Measurements from ENCODE around the gene TXNRD2. TPM values are rescaled to one million over a fixed set of nuclear protein-coding genes. Genes with fewer than 3 reads are reported as not detected.

The TXNRD2 gene
- total RNA-seq, 1 experiment from 2014 or later: 23.0 TPM

DNA sequence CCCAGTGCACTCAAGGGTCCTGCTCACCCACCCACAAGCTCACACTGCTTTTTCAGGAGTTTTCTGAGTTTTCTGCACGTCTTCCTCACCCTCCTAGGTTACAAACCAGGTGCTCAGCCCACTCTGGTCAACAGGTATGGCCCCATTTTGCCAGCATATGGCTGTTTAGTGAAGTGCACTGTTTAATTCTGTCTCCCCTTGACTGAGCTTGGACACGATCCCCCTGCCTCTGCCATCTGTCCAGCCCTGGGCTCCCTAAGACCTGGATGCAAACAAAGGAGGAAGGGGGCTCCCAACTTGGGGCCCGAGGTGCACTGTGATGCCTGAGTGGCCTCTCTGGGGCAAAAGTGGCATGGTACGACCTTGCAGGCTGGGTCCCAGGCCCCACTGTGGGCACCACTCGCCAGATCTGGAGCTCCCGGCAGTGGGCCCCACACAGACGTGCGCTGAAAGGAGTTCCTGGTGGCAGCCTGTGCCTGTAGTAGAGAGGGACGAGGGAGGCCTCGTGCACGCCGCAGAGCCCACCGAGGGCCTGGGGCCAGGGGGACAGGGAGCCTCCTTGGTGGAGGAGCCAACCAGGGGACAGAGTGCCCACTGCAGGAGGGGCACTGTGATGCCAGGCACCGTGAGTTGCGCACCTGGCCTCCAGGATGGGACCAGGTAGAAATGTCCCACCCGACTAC is 37.3 kb downstream of the TXNRD2 start:
- no peak overlapping the region for H2AFZ ChIP-seq (ENCODE audit: low read length)
- no peak overlapping the region for H3K27ac ChIP-seq (ENCODE audit: low read length)
- no peaks in the 10 kb centered on the region for H3K27me3 ChIP-seq (ENCODE audit: low read length)
- H3K4me3 ChIP-seq (ENCODE audit: low read length): no peak overlapping the region
- no peaks in the 10 kb centered on the region for H3K4me1 ChIP-seq (ENCODE audit: insufficient read depth, low read length)
- H4K20me1 ChIP-seq (ENCODE audit: low read length): no peaks in the 10 kb centered on the region
- H3K4me2 ChIP-seq (ENCODE audit: low read length): no peak overlapping the region
- ChIA-PET CTCF (no interaction called here), POLR2A (ENCODE audit: unreplicated experiment) (no interaction called here)
- DNase-seq (no peak), ATAC-seq (no peak)
- H3K9me2 ChIP-seq (replicated peaks; ENCODE audit: low read length): no peaks in the 10 kb centered on the region
- H3K9ac ChIP-seq (ENCODE audit: low read length): no peak overlapping the region
- no peaks in the 10 kb centered on the region for H3K79me2 ChIP-seq (ENCODE audit: low read length)
- no TSS peak for BruUV-seq (replicated peaks)
- no peak for TF ChIP-seq CTCF (conservative IDR thresholded peaks at IDR 0.05; ENCODE audit: low read depth, low read length)
- no peak for TF ChIP-seq EZH2 (IDR thresholded peaks at IDR 0.05; ENCODE audit: low read length, unreplicated experiment)
- no peak for TF ChIP-seq EZH2phosphoT487 (IDR thresholded peaks at IDR 0.05; ENCODE audit: borderline replicate concordance, low read length)
- H3K36me3 ChIP-seq (ENCODE audit: low read depth, low read length): no peaks in the 10 kb centered on the region
- intact Hi-C loops (cut with micrococcal nuclease): no loop called here
- H3K9me3 ChIP-seq (ENCODE audit: low read length): no peaks in the 10 kb centered on the region
- no peaks in the 10 kb centered on the region for H3F3A ChIP-seq (ENCODE audit: low read length, unreplicated experiment)

- BruUV-seq (replicated peaks): no TSS peak
- CTCF ChIA-PET: no interaction called here
- H3K4me1 ChIP-seq (ENCODE audit: insufficient read depth, low read length): no peaks in the 10 kb centered on the region
These were observed 38.1 kb downstream of the TXNRD2 start for GRCh38 chr22:19903513-19903912.

More at GRCh38 chr22:19903513-19903912, 38.1 kb downstream of the TXNRD2 start:
- no peak for DNase-seq
- ATAC-seq: no peak
- Histone ChIP-seq H3K27me3 (ENCODE audit: low read length) (no peaks in the 10 kb centered on the region), H3K36me3 (ENCODE audit: low read depth, low read length) (no peaks in the 10 kb centered on the region), H3K27ac (ENCODE audit: low read length) (no peak overlapping the region), H3K4me3 (ENCODE audit: low read length) (no peak overlapping the region), H3K79me2 (ENCODE audit: low read length) (no peaks in the 10 kb centered on the region), H3F3A (ENCODE audit: low read length, unreplicated experiment) (no peaks in the 10 kb centered on the region), H3K9me3 (ENCODE audit: low read length) (no peaks in the 10 kb centered on the region), H2AFZ (ENCODE audit: low read length) (no peak overlapping the region), H3K4me2 (ENCODE audit: low read length) (no peak overlapping the region), H4K20me1 (ENCODE audit: low read length) (no peaks in the 10 kb centered on the region), H3K9me2 (replicated peaks; ENCODE audit: low read length) (no peaks in the 10 kb centered on the region), H3K9ac (ENCODE audit: low read length) (no peak overlapping the region)
- intact Hi-C loops (cut with micrococcal nuclease): no loop called here
- no peak for TF ChIP-seq EZH2 (IDR thresholded peaks at IDR 0.05; ENCODE audit: low read length, unreplicated experiment)
- no peak for TF ChIP-seq CTCF (conservative IDR thresholded peaks at IDR 0.05; ENCODE audit: low read depth, low read length)
- TF ChIP-seq EZH2phosphoT487 (IDR thresholded peaks at IDR 0.05; ENCODE audit: borderline replicate concordance, low read length): no peak
- POLR2A ChIA-PET (ENCODE audit: unreplicated experiment): no interaction called here

All from PC-3 (cell line).